Neutrophil (primary cell): ENCODE measurements around the gene SRSF4.
"Not testable (repeated sequence)": the region's sequence is repeated elsewhere in the genome, so short reads cannot be mapped to it uniquely, and the experiment has no call there.

Experiments
- H3K27ac ChIP-seq: fragments of 200-600 bp; sonication (generic); 2 replicates; pipeline ENCODE4 v1.5.1; 2016; ENCODE audit warnings: mild to moderate bottlenecking, moderate library complexity
- H3K27me3 ChIP-seq: fragments of 200-600 bp; sonication (generic); 2 replicates; pipeline ENCODE4 v1.6.0; 2016; ENCODE audit warnings: mild to moderate bottlenecking
- H3K36me3 ChIP-seq: fragments of 200-600 bp; sonication (generic); 2 replicates; pipeline ENCODE4 v1.5.1; 2017
- H3K4me1 ChIP-seq, 2 experiments: fragments of 200-600 bp in 1 of 2; sonication (generic) in 1 of 2; 1 replicate in 1 of 2; 2 replicates in 1 of 2; pipeline versions ENCODE4 v1.5.1 to v1.6.1; 2013 to 2016; ENCODE audit warnings: low read depth in 1 of 2, low read length in 1 of 2, mild to moderate bottlenecking in 1 of 2, moderate library complexity in 1 of 2; ENCODE audit not compliant: control insufficient read depth in 1 of 2, insufficient read depth in 1 of 2
- H3K4me3 ChIP-seq, 2 experiments: fragments of 200-600 bp in 1 of 2; sonication (generic) in 1 of 2; 1 replicate in 1 of 2; 2 replicates in 1 of 2; pipeline ENCODE4 v1.5.1; 2013 to 2016; ENCODE audit warnings: low read depth in 1 of 2, low read length in 1 of 2, mild to moderate bottlenecking in 1 of 2, moderate library complexity in 1 of 2
- H3K9me3 ChIP-seq: fragments of 200-600 bp; sonication (generic); 2 replicates; pipeline ENCODE4 v1.5.1; 2016
- TF ChIP-seq, protein P1 (sequence below): fragments of 200-600 bp; sonication (generic); IDR thresholded peaks from 2 replicates; pipeline ENCODE4 v1.5.1; 2016; ENCODE audit warnings: antibody characterized with exemption

The SRSF4 gene

DNA sequence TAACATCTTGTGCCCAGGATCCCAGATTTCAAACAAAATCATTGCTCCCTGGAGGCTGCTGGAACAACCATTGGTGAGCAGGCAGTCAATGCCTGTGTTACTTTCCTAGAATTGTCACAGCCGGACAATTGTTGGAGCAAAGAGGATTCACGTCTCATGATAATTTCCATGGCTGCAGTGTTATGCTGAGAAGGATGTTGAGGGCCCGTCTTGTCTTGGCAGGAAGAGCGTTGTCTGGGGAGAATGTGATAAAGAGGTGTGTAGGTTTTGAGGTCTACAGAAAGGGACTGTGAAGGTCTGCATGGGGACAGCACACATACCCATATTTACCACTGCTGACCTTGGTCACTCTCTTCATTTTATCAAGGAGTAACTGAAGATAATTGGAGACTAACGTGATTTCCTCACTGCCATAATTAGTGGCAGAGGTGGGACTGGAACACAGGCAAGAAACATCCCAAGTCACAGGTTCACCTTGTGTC is 42.7 kb upstream of the SRSF4 start:
- Histone ChIP-seq H3K36me3 (no peaks in the 10 kb centered on the region), H3K4me3 (no peak overlapping the region), H3K9me3 (no peaks in the 10 kb centered on the region), H3K27me3 (no peaks in the 10 kb centered on the region), H3K4me1 (no peaks in the 10 kb centered on the region), H3K27ac (no peak overlapping the region)
- TF ChIP-seq, protein P1, sequence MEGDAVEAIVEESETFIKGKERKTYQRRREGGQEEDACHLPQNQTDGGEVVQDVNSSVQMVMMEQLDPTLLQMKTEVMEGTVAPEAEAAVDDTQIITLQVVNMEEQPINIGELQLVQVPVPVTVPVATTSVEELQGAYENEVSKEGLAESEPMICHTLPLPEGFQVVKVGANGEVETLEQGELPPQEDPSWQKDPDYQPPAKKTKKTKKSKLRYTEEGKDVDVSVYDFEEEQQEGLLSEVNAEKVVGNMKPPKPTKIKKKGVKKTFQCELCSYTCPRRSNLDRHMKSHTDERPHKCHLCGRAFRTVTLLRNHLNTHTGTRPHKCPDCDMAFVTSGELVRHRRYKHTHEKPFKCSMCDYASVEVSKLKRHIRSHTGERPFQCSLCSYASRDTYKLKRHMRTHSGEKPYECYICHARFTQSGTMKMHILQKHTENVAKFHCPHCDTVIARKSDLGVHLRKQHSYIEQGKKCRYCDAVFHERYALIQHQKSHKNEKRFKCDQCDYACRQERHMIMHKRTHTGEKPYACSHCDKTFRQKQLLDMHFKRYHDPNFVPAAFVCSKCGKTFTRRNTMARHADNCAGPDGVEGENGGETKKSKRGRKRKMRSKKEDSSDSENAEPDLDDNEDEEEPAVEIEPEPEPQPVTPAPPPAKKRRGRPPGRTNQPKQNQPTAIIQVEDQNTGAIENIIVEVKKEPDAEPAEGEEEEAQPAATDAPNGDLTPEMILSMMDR, result no peak

- no peak overlapping the region for H3K4me3 ChIP-seq
- no peaks in the 10 kb centered on the region for H3K27me3 ChIP-seq
- peaks cover under 1 to 4% of the 10 kb centered on the region in 2 experiments for H3K4me1 ChIP-seq
- no peak overlapping the region for H3K27ac ChIP-seq
- H3K36me3 ChIP-seq, result no peaks in the 10 kb centered on the region
- TF ChIP-seq, protein P1, result no peak
- no peaks in the 10 kb centered on the region for H3K9me3 ChIP-seq
These were observed 41.8 kb upstream of the SRSF4 start for GRCh38 chr1:29223521-29223920.

DNA sequence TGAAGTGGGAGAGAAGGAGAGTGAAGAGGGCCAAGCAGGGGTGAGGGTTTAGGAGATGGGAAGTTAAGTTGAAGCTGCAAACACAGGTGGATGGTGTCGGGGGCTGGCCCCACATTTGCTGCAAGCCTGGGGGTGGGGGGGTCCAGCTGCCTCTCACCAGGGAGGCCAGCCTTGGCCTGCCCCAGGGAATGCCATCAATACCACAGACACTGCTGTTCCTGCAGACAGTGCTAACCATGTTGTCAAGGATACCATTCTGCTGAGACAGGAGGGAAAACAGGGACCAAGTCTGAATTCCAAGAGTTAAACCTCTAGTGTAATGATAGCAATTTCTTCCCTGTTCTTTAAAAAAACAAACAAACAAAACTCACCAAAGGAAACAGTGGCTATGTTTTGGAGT is 41.0 kb upstream of the SRSF4 start:
- Histone ChIP-seq H3K4me3 (no peak overlapping the region), H3K27me3 (no peaks in the 10 kb centered on the region), H3K36me3 (no peaks in the 10 kb centered on the region), H3K9me3 (no peaks in the 10 kb centered on the region), H3K27ac (no peak overlapping the region), H3K4me1 (peaks cover 9% of the 10 kb centered on the region in 2 experiments)
- TF ChIP-seq, protein P1, result no peak

DNA sequence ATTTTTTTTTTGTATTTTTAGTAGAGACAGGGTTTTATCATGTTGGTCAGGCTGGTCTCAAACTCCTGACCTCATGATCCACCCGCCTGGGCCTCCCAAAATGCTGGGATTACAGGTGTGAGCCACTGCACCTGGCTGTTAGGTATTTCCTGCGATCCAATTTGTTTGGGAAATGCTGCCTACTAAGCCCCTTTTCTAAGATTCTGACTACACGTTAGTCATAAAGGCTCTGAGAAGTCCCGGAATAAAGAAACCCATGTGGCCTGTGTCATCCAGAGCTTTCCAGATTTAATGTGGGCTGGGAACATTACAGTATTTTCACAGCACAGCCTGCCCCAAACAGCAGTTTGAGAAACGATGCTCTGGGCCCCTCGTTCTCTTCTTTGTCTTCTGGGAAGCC is 40.6 kb upstream of the SRSF4 start:
- not testable (repeated sequence) for H3K27ac ChIP-seq, H3K9me3 ChIP-seq, H3K4me1 ChIP-seq, H3K4me3 ChIP-seq, H3K36me3 ChIP-seq, H3K27me3 ChIP-seq

- H3K36me3 ChIP-seq, result no peaks in the 10 kb centered on the region
- no peaks in the 10 kb centered on the region for H3K27me3 ChIP-seq
- TF ChIP-seq, protein P1, result no peak
- no peak overlapping the region for H3K27ac ChIP-seq
- H3K4me1 ChIP-seq, result peaks cover 9 to 10% of the 10 kb centered on the region in 2 experiments
- no peaks in the 10 kb centered on the region for H3K9me3 ChIP-seq
- no peak overlapping the region for H3K4me3 ChIP-seq
These were observed 39.6 kb upstream of the SRSF4 start for GRCh38 chr1:29221296-29221695.

DNA sequence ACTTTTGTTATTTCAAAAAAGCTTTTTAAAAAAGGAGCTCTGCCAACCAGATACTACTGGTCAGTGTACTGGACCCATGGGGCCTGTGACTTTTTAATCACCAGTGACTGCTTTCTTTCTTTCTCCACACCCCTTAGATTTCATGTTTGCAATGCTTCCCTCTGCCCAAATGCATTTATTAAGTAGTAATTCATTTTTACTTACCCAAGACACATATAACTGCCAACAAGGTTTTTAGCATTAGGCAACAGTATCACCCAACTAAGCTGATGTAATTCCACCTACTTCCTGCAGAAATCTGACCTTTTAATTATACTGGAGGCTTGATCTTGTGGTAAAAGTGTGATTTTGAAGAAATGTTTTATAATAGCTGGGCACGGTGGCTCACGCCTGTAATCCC is 36.5 kb upstream of the SRSF4 start:
- no peak overlapping the region for H3K4me3 ChIP-seq
- H3K4me1 ChIP-seq, result peaks cover 9 to 10% of the 10 kb centered on the region in 2 experiments
- H3K27me3 ChIP-seq, result no peaks in the 10 kb centered on the region
- no peaks in the 10 kb centered on the region for H3K9me3 ChIP-seq
- no peak overlapping the region for H3K27ac ChIP-seq
- no peaks in the 10 kb centered on the region for H3K36me3 ChIP-seq
- TF ChIP-seq, protein P1, result no peak
